Measurements from ENCODE around the gene SIM1.

Gene SIM1

DNA sequence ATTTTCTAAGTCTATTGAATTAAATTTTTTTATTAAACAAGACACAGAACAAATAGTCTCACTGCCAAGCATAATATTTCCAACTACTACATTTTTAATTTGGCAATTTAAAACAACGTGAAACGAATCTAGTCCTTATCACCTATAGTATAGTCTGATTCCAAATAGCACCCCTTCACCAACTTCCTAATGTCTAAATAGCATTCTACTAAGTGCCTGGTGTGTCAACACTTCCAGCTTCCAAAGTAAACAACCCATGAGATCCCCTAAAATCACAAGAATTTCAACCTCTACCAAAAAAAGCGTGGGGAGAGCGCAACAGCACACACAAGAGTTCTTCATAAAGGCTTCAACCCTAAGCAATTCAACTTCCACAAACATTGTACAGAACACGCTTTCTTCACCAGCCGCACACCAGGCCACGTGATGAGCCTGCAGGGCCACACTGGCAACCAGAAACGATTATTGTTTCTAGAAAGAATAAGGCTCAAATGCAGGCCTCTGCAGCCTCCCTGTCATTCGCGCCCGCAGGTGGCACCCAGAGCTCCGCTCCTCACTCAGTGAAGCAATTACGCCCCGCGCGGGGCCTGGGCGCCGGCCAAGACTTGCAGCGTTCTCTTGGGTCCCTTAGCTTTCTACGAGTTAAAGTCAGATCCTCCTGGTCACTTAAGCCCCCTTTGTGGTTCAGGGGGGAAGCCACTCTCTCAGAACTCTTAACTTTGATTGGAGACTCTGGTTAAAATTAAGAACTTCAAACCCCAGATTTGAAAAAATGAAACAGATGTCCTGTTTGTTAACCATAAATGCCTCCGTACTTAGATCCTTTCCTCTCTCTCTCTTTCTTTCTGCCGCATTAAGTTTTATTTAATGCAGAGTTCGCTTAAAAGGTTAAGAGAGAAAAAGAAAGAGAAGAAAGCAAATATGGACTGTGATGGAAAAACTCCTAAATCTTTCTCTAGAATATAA, 18.3 kb downstream of the SIM1 start:
- in situ Hi-C loops (cut with MboI; ENCODE audit: low pct_unique_long_range_greater_than_20kb, low sequenced_read_pairs, unreplicated experiment): no loop called here
- TF ChIP-seq, protein P1, sequence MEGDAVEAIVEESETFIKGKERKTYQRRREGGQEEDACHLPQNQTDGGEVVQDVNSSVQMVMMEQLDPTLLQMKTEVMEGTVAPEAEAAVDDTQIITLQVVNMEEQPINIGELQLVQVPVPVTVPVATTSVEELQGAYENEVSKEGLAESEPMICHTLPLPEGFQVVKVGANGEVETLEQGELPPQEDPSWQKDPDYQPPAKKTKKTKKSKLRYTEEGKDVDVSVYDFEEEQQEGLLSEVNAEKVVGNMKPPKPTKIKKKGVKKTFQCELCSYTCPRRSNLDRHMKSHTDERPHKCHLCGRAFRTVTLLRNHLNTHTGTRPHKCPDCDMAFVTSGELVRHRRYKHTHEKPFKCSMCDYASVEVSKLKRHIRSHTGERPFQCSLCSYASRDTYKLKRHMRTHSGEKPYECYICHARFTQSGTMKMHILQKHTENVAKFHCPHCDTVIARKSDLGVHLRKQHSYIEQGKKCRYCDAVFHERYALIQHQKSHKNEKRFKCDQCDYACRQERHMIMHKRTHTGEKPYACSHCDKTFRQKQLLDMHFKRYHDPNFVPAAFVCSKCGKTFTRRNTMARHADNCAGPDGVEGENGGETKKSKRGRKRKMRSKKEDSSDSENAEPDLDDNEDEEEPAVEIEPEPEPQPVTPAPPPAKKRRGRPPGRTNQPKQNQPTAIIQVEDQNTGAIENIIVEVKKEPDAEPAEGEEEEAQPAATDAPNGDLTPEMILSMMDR (IDR thresholded peaks at IDR 0.05; ENCODE audit: extremely low read depth, insufficient read depth, missing control alignments): no peak
- no peak for DNase-seq (ENCODE audit: low spot score)

DNA sequence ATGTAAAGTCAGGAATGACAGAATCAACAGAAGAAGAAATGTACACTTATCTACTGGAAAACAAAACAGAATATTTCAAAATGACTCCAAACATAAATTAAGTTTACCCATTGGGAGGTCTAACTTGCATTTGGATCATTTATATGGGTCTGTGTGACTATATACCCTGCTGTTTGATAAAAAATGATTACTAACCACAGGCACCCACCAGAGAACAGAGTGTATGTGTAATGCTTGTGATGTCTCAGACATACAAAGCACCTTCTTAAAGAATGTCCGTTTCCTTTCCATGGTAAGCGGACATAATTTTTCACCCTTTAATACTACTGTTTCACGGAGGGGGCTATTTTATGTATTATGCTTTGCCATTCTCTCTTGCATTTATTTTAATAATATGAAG, 19.2 kb downstream of the SIM1 start:
- TF ChIP-seq, protein P1 (IDR thresholded peaks at IDR 0.05; ENCODE audit: extremely low read depth, insufficient read depth, missing control alignments): no peak
- no peak for DNase-seq (ENCODE audit: low spot score)
- in situ Hi-C loops (cut with MboI; ENCODE audit: low pct_unique_long_range_greater_than_20kb, low sequenced_read_pairs, unreplicated experiment): no loop called here

DNA sequence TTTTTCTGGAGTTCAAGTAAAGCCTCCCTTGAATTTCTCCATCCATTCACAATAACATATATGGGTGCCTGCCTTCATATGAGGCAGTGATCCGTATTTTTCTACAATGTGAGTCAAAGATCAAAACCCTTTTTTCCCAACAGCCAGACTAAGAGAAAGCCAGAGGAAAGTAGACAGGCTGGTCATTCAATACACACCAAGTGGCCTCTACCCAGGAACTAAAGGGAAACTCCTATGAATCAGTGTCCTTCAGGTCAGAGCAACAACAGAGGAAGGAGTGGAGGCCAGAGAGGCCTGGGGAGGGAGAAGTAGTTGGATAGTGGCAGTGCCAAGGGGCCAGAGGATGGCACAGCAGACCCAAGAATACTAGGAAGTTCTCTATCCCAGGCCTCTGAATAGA, 23.8 kb downstream of the SIM1 start:
- TF ChIP-seq, protein P1 (IDR thresholded peaks at IDR 0.05; ENCODE audit: extremely low read depth, insufficient read depth, missing control alignments): no peak
- DNase-seq (ENCODE audit: low spot score): no peak
- in situ Hi-C loops (cut with MboI; ENCODE audit: low pct_unique_long_range_greater_than_20kb, low sequenced_read_pairs, unreplicated experiment): no loop called here

- no peak for DNase-seq (ENCODE audit: low spot score)
- TF ChIP-seq, protein P1 (IDR thresholded peaks at IDR 0.05; ENCODE audit: extremely low read depth, insufficient read depth, missing control alignments): no peak
- in situ Hi-C loops (cut with MboI; ENCODE audit: low pct_unique_long_range_greater_than_20kb, low sequenced_read_pairs, unreplicated experiment): no loop called here
Measured at GRCh38 chr6:100435299-100435698, 29.4 kb downstream of the SIM1 start.

- DNase-seq (ENCODE audit: low spot score): no peak
- TF ChIP-seq, protein P1 (IDR thresholded peaks at IDR 0.05; ENCODE audit: extremely low read depth, insufficient read depth, missing control alignments): no peak
- in situ Hi-C loops (cut with MboI; ENCODE audit: low pct_unique_long_range_greater_than_20kb, low sequenced_read_pairs, unreplicated experiment): no loop called here
Measured at GRCh38 chr6:100433726-100434435, 30.8 kb downstream of the SIM1 start.

- DNase-seq (ENCODE audit: low spot score): no peak
- TF ChIP-seq, protein P1 (IDR thresholded peaks at IDR 0.05; ENCODE audit: extremely low read depth, insufficient read depth, missing control alignments): no peak
- in situ Hi-C loops (cut with MboI; ENCODE audit: low pct_unique_long_range_greater_than_20kb, low sequenced_read_pairs, unreplicated experiment): no loop called here
Measured at GRCh38 chr6:100432136-100432535, 32.6 kb downstream of the SIM1 start.

Measured in GM13977 (cell line).